ENCODE measurements around the gene TCF4.
A peak's percentile ranks its signal among the peaks of the same experiment; 100 is the strongest.

Gene TCF4

GRCh38 chr18:55503167-55503820, 84.7 kb downstream of the TCF4 start:
- no peak for DNase-seq (ENCODE audit: low spot score)

DNA sequence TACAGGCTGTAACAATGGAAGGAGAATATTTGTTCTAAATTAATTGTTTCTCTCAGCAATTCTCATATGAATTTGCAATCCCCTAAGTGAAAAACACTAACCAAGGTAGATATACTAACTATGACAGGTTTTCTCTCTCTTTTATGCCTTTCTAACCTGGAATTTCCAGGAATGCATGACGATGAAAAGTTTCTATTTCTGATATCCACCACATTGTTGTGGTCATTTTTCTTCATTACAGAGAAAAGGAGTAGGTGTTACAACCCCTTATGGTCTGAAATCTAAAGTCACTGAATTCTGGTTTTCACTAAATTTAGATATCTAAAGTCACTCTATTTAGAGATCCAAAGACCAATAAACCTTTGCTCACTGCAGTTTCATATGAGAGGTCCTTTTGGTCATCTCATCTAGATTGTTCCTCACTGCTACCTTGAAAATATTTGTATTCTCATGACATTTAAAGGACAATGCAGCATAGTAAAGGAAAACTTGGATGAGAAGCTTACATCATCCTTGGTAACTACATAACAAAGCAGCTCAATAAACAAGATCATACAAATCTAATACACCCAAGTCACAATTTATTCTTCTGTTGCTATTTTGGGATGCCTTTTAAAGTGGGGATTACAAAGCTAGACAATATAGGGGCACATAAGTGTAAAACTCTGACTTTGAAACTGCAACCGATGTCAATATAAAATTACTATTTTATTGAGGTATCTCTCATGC, 85.8 kb downstream of the TCF4 start:
- DNase-seq (ENCODE audit: low spot score): no peak

DNA sequence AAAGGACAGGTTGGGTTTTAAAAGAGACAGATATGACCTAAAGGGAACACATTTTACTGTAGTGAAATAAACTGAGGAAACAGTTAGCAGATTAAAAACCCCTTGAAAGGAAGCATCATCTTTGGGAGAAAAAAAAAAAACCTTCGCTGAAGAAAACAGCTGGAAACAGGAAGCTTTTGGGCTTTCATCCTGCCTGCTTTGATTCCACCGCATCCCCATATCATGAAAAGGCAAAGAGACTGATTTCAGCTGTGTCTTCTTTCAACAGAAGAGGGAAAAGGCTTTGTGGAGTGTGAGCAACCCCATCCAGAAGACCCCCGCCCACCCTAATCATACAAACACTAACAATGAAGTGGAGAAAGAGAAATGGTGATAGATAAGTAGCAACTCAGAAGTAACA, 86.4 kb downstream of the TCF4 start:
- no peak for DNase-seq (ENCODE audit: low spot score)

DNA sequence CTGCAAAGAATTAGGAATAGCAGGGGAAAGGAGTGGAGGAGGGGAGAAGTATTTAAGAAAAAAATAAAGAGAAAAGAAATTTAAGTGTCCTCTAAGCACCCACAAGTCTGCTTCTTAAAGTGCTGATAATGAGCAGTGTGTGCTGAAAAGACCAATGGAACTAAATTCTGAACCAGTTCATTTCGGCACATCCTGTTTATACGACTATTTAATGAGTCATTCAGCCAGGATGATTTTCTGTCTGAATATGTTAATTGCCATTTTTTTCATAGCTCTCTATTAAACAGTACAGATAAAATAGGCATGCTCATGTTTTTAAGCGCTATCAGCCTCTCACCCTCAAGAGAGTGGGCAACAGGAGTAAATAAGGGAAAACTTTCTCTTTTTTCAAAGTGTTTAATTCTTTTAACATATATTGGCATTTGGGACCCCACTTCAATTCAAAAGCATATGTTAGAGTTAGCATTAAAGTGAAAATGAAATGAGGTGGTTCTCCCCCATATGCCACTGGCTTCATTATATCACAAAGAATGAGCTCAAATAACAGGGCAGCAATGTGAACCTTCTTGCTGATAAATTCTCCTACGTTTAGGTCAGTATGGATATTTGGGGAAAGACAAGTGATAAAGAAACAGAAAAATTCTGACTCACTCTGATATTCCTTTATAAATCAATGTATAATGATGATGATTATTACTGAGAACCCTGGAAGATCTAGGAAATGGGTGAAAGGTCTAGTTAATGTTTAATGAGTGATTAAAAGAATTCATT, 87.5 kb downstream of the TCF4 start:
- DNase-seq (ENCODE audit: low spot score): peak; percentile 46

- DNase-seq (ENCODE audit: low spot score): no peak
Observed at GRCh38 chr18:55499526-55499925, 88.5 kb downstream of the TCF4 start.

DNA sequence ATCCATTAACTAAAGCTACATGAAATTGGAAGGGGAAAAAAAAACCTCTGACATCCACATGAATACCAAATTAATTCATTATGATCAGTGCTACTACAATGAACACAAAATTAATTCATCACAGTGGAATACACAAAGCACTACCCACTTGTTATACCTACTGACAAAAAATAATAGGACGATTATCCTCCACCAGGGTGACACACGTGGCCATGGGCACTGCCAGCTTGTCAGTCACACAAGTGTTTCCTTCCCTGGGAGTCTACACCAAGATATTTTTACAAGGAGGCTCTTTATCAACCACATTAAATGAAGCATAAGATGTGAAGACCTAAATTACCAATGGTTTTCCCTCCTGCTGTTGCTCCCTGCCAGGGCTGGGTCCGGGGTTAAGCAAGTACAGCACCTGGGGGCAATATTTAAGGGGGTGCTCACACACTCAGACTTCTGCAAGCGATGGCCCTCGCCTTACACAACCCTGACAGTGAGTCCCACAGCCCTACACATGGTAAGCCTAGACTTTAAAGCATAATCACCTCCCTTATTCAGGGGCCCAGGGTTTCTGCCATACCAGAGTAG, 90.1 kb downstream of the TCF4 start:
- DNase-seq (ENCODE audit: low spot score): no peak

DNA sequence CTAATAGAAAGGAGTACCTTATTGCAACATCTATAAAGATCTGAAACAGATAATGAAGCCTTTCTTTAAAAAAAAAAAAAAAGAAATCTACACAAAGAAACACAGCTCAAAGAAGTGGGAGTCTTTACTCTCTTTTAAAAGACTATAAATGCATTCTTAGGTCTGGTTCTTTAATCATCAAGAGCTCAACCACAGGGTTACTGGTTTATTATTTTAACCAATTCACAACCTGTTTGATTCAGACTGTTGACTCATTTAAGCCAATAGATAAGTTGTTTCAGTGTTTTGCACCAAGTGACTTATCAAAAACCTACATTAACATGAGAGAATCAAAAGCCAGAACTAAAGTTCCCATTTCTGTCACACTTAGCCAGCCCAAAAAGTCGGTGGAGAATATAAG, 93.1 kb downstream of the TCF4 start:
- DNase-seq (ENCODE audit: low spot score): no peak

- no peak for DNase-seq (ENCODE audit: low spot score)
Observed at GRCh38 chr18:55494441-55494840, 93.6 kb downstream of the TCF4 start.

GRCh38 chr18:55491616-55492015, 96.4 kb downstream of the TCF4 start:
- no peak for DNase-seq (ENCODE audit: low spot score)

- DNase-seq (ENCODE audit: low spot score): no peak
Observed at GRCh38 chr18:55489034-55489986, 98.7 kb downstream of the TCF4 start.

DNA sequence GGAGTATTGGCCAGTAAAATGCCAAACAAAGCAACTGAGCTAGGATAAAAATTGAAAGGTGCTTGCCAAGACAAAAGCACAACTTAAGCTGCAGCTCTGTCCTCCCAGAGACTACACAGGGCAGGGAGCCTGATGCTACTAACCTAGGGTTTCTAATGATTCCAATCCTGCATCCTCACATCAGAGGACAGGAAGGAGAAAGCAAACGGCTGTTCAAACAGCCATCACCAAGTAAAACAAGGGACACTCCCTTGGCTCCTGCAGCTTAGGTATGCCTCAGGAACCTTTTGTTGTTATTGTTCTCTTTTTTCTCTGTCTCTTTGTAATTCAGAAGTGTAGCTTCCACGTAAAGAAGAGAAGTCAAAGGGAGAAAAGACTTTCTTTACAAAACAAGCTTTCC, 99.5 kb downstream of the TCF4 start:
- no peak for DNase-seq (ENCODE audit: low spot score)

DNA sequence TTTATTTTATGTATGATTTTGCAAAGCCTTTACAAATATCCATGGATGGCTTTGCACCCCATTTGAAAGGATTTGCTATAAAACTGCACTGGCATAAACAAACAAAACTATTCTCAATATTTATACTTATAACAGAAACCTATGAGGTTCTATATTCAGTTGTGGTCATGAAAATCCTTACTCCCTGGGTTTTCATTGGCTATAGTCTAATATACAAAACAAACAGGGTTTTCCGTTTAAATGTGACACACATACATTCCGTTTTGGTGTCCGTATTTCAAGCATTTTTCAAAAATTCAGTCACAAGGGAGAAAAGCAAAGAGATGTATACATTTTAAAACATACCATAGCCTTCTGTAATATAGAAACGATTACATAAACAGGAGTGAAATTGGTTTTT, 100.0 kb downstream of the TCF4 start:
- DNase-seq (ENCODE audit: low spot score): no peak

GRCh38 chr18:55486936-55487335, 101.1 kb downstream of the TCF4 start:
- no peak for DNase-seq (ENCODE audit: low spot score)

DNA sequence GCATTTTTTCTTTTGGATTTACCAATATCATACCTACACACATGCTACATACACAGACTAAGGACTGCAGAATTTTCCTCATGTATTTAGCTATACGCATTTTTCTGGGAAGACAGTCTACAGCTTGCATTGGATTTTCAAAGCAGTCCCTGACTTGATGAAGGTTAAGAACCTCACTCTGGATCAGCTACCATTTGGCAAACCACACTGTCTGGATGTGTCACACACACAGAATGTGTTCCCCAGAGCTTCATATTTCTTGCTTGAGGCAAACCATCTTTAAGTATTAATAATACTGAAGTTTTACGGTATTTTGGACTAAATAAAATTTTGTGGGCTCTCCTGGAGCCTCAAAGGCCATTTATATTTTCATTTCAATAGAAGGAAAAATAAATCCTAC, 102.3 kb downstream of the TCF4 start:
- DNase-seq (ENCODE audit: low spot score): peak; percentile 44

DNA sequence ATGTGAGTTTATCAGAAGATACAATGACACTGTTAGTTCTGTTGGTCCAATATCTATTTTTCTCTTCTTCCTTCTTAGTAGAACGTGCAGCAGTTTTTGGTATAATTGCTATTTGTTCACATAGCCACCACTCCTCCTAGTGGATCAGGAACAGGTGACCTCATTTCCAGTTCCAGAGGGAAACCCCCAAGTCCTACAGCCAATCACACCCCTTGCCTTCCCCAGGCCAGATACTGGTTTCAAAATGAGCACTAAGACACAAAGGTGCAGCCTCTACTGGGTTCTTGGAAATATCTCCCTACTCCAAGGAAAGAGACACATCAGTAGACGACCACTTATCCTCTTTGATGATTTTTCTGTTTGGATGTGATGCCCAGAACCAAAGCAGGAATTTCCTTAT, 103.2 kb downstream of the TCF4 start:
- no peak for DNase-seq (ENCODE audit: low spot score)

DNA sequence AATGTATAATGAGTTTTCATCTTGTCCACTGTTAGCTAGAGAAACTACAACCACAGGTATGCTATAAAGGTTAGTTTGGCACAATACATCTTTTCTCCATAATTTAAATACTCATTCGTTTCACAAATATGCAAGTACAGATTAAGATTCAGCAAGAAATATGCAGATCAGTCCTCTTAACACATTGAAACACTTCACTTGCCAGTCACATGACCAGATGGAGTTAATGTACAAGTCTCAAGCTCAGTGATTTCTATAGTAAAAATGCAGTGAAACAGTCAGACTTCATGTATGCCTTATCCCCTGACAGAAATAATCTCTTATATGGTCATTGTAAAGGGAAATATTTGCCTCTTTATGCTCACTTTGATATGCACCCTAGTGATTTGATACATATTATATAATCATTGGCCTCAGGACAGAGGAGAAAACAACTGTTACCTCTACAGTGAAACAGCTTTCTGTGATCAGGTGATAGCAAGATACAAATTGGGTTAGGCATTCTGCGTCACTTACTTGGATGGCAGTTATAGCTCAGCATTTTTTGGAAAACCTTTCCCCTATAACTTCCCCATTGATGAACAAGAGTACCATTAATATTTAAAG, 104.6 kb downstream of the TCF4 start:
- no peak for DNase-seq (ENCODE audit: low spot score)

DNA sequence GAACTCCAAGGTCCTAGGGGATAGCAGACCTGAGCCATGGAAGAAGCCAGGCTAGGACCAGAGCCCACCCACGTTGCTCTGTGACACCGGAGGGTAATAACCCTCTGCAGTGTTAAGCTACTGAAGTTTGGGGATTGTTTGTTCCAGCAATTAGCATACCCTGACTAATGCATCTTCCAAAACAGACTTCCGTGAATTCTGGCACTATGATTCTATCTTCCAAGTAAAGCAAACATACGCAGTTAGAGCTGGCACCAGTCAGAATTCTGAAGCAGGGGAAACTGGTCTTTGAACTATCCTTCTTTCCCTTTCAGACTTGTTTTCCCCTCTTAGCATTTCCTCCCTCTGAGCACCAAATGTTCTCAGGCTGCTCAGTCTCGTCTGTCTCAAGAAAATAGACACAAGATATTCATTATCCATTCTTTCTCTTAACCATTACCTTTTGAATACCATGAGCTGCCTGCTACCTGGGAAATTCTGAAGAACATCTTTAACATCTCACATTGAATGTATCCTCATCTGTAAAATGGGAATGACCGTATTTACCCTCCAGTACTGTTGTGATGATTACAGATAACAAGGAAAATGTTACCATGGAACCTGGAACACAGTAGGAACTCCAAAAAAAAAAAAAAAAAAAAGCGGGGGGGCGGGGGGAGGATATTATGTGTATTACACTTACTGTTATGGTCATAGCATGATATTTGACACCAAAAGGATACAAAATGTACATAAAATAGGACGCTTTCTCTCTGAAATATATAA, 108.2 kb downstream of the TCF4 start:
- no peak for DNase-seq (ENCODE audit: low spot score)

GRCh38 chr18:55477860-55478581, 110.0 kb downstream of the TCF4 start:
- DNase-seq (ENCODE audit: low spot score): peak; percentile 10

- peak; percentile 29 for DNase-seq (ENCODE audit: low spot score)
Observed at GRCh38 chr18:55477499-55477859, 110.5 kb downstream of the TCF4 start.

GRCh38 chr18:55475916-55476315, 112.1 kb downstream of the TCF4 start:
- DNase-seq (ENCODE audit: low spot score): no peak
